Omental fat pad (tissue), 4 donors: Measurements from ENCODE around the gene OVCH2. TPM values are rescaled to one million over a fixed set of nuclear protein-coding genes. Genes with fewer than 3 reads are reported as not detected.
"Not testable (repeated sequence)": the region's sequence is repeated elsewhere in the genome, so short reads cannot be mapped to it uniquely, and the experiment has no call there.

Experiments used
- ATAC-seq: fragments of 150-250 bp; one replicate; pipeline ENCODE4 v1.9.1; 2016; ENCODE audit warnings: mild to moderate bottlenecking, moderate library complexity; ENCODE audit not compliant: low FRiP score
- DNase-seq: peaks from one replicate; pipeline ENCODE4 v3.0.0-alpha.2; 2019; ENCODE audit warnings: low spot score
- CTCF ChIP-seq, 3 donors: fragments of 450-650 bp; IDR thresholded peaks; one replicate each; pipeline ENCODE4 v1.5.1; 2016 to 2017; ENCODE audit warnings: antibody characterized with exemption in 3 of 3, mild to moderate bottlenecking in 3 of 3, moderate library complexity in 2 of 3
- total RNA-seq, 4 donors: library from RNA; depleted of rRNA; stranded (reverse); fragments of >200 nt; gene quantifications; one replicate each; pipeline ENCODE4 v1.1.0, GENCODE V29; 2016

The OVCH2 gene
- total RNA-seq, 4 donors from 2014 or later = 0.24 to 0.46 TPM; not detected in 2

- ATAC-seq = peak; percentile 96
- TF ChIP-seq CTCF (IDR thresholded peaks at IDR 0.05) = peak in 1 of 3 donors; percentile 77
- DNase-seq = peak; percentile 73
Observed at GRCh38 chr11:7665473-7666291, 40.6 kb downstream of the OVCH2 start.

- no peak for TF ChIP-seq CTCF (IDR thresholded peaks at IDR 0.05)
- DNase-seq (no peak), ATAC-seq (no peak)
Observed at GRCh38 chr11:7664867-7665266, 41.4 kb downstream of the OVCH2 start.

- not testable (repeated sequence) for ATAC-seq, DNase-seq
Observed at GRCh38 chr11:7663531-7663930, 42.7 kb downstream of the OVCH2 start.

- DNase-seq (no peak), ATAC-seq (peak; percentile 77)
- TF ChIP-seq CTCF (IDR thresholded peaks at IDR 0.05) = no peak
Observed at GRCh38 chr11:7657306-7658025, 48.8 kb downstream of the OVCH2 start.

- no peak for TF ChIP-seq CTCF (IDR thresholded peaks at IDR 0.05)
- ATAC-seq = no peak
- DNase-seq = no peak
Observed at GRCh38 chr11:7656704-7657103, 49.6 kb downstream of the OVCH2 start.

GRCh38 chr11:7655253-7656217 lies 50.7 kb downstream of the OVCH2 start:
- no peak for TF ChIP-seq CTCF (IDR thresholded peaks at IDR 0.05)
- ATAC-seq (no peak), DNase-seq (no peak)
